Muscle of leg (tissue), 11 donors: ENCODE results near the gene SP2. TPM values are rescaled to one million over a fixed set of nuclear protein-coding genes. Genes with fewer than 3 reads are reported as not detected.

ENCODE experiments used
- DNase-seq: peaks from one replicate; pipeline ENCODE4 v3.0.0; 2013
- H3K27ac ChIP-seq: one replicate; pipeline ENCODE4 v1.5.1; 2013; ENCODE audit warnings: mild to moderate bottlenecking, low read length, control low read depth
- H3K27me3 ChIP-seq: one replicate; pipeline ENCODE4 v1.6.1; 2013; ENCODE audit warnings: low read length; ENCODE audit not compliant: control insufficient read depth, insufficient read depth
- H3K36me3 ChIP-seq: one replicate; pipeline ENCODE4 v1.6.1; 2013; ENCODE audit warnings: low read length; ENCODE audit not compliant: control insufficient read depth, insufficient read depth
- H3K4me1 ChIP-seq: one replicate; pipeline ENCODE4 v1.6.1; 2013; ENCODE audit warnings: low read length; ENCODE audit not compliant: control insufficient read depth, insufficient read depth
- H3K4me3 ChIP-seq: one replicate; pipeline ENCODE4 v1.5.1; 2013; ENCODE audit warnings: low read length, control low read depth
- H3K9me3 ChIP-seq: replicated peaks from 2 replicates; pipeline ENCODE4 v1.6.1; 2013; ENCODE audit warnings: low read depth, low read length; ENCODE audit not compliant: control insufficient read depth
- WGBS: methylation state at CpG from one replicate; pipeline ENCODE4 v1.1.5; 2013; ENCODE audit warnings: missing lambda C conversion rate; ENCODE audit not compliant: insufficient coverage; 5-methylcytosine and 5-hydroxymethylcytosine counted together
- polyA plus RNA-seq, 8 donors: library from polyadenylated mRNA; unstranded; fragments of 120-200 nt; gene quantifications; one replicate each; pipeline versions ENCODE4 v1.2.1 to v1.2.3, GENCODE V29; 2013; ENCODE audit warnings: inconsistent platforms in 1 of 8, low replicate concordance in 1 of 8; ENCODE audit not compliant: insufficient read length in 8 of 8, insufficient read depth in 1 of 8
- total RNA-seq: library from RNA; stranded (reverse); fragments of 120-200 nt; gene quantifications from one replicate; pipeline ENCODE4 v1.2.4, GENCODE V29; 2013

Gene SP2
- total and polyA plus RNA-seq, 9 donors, result 2.0 to 19.5 (median 16.0) TPM

- peaks cover 2% of the 10 kb centered on the region for H3K36me3 ChIP-seq
- no peaks in the 10 kb centered on the region for H3K9me3 ChIP-seq
- WGBS, result 89% methylated on average over 1 of the region's 4 CpGs
- no peak for DNase-seq
- H3K27ac ChIP-seq, result no peak overlapping the region
- no peak overlapping the region for H3K4me3 ChIP-seq
- H3K27me3 ChIP-seq, result no peaks in the 10 kb centered on the region
- peaks cover 5% of the 10 kb centered on the region for H3K4me1 ChIP-seq
These were observed 4.4 kb upstream of the SP2 start for GRCh38 chr17:47891545-47892088.

GRCh38 chr17:47894498-47895346 is 1.3 kb upstream of the SP2 start:
- H3K4me3 ChIP-seq, result peak overlapping the region; percentile 92
- H3K36me3 ChIP-seq, result peaks cover 10% of the 10 kb centered on the region
- no peaks in the 10 kb centered on the region for H3K9me3 ChIP-seq
- no peaks in the 10 kb centered on the region for H3K27me3 ChIP-seq
- H3K27ac ChIP-seq, result peak overlapping the region; percentile 95
- 10% methylated on average over 5 of the region's 11 CpGs for WGBS
- peak; percentile 64 for DNase-seq
- peaks cover 20% of the 10 kb centered on the region for H3K4me1 ChIP-seq

GRCh38 chr17:47895347-47895855 is 635 bp upstream of the SP2 start:
- 0% methylated on average over 12 of the region's 25 CpGs for WGBS
- H3K9me3 ChIP-seq, result no peaks in the 10 kb centered on the region
- H3K4me3 ChIP-seq, result peak overlapping the region; percentile 92
- H3K4me1 ChIP-seq, result peaks cover 27% of the 10 kb centered on the region
- peak overlapping the region; percentile 95 for H3K27ac ChIP-seq
- no peak for DNase-seq
- no peaks in the 10 kb centered on the region for H3K27me3 ChIP-seq
- H3K36me3 ChIP-seq, result peaks cover 13% of the 10 kb centered on the region

- H3K27me3 ChIP-seq, result no peaks in the 10 kb centered on the region
- no peaks in the 10 kb centered on the region for H3K9me3 ChIP-seq
- 3% methylated on average over 20 of the region's 22 CpGs for WGBS
- H3K4me3 ChIP-seq, result peak overlapping the region; percentile 79
- peaks cover 32% of the 10 kb centered on the region for H3K4me1 ChIP-seq
- peak overlapping the region; percentile 94 for H3K27ac ChIP-seq
- H3K36me3 ChIP-seq, result peaks cover 13% of the 10 kb centered on the region
- DNase-seq, result peak; percentile 41
These were observed 845 bp downstream of the SP2 start for GRCh38 chr17:47896672-47897490.

GRCh38 chr17:47897561-47897960 is 1.5 kb downstream of the SP2 start:
- Histone ChIP-seq H3K36me3 (peaks cover 13% of the 10 kb centered on the region), H3K4me1 (peaks cover 38% of the 10 kb centered on the region), H3K27me3 (no peaks in the 10 kb centered on the region), H3K27ac (peak overlapping the region; percentile 94), H3K9me3 (no peaks in the 10 kb centered on the region), H3K4me3 (peak overlapping the region; percentile 1)
- 38% methylated on average over 1 of the region's 5 CpGs for WGBS
- no peak for DNase-seq

GRCh38 chr17:47898241-47898640 is 2.2 kb downstream of the SP2 start:
- Histone ChIP-seq H3K27ac (peak overlapping the region; percentile 94), H3K36me3 (peaks cover 13% of the 10 kb centered on the region), H3K27me3 (no peaks in the 10 kb centered on the region), H3K9me3 (no peaks in the 10 kb centered on the region), H3K4me3 (no peak overlapping the region), H3K4me1 (peaks cover 42% of the 10 kb centered on the region)
- no peak for DNase-seq

- Histone ChIP-seq H3K36me3 (peaks cover 11% of the 10 kb centered on the region), H3K9me3 (no peaks in the 10 kb centered on the region), H3K27me3 (no peaks in the 10 kb centered on the region), H3K27ac (peak overlapping the region; percentile 72), H3K4me3 (no peak overlapping the region), H3K4me1 (peaks cover 48% of the 10 kb centered on the region)
- 74% methylated on average over 5 of the region's 5 CpGs for WGBS
- DNase-seq, result no peak
These were observed 3.6 kb downstream of the SP2 start for GRCh38 chr17:47899643-47900042.

GRCh38 chr17:47901423-47901822 is 5.4 kb downstream of the SP2 start:
- peaks cover 13% of the 10 kb centered on the region for H3K36me3 ChIP-seq
- H3K27ac ChIP-seq, result no peak overlapping the region
- H3K4me1 ChIP-seq, result peaks cover 64% of the 10 kb centered on the region
- 70% methylated on average over 4 of the region's 7 CpGs for WGBS
- no peak overlapping the region for H3K4me3 ChIP-seq
- no peak for DNase-seq
- H3K27me3 ChIP-seq, result no peaks in the 10 kb centered on the region
- H3K9me3 ChIP-seq, result no peaks in the 10 kb centered on the region

GRCh38 chr17:47902039-47902744 is 6.2 kb downstream of the SP2 start:
- H3K4me1 ChIP-seq, result peaks cover 71% of the 10 kb centered on the region
- H3K27ac ChIP-seq, result no peak overlapping the region
- 40% methylated on average over 3 of the region's 4 CpGs for WGBS

More at GRCh38 chr17:47902039-47902744, 6.2 kb downstream of the SP2 start:
- DNase-seq, result no peak
- Histone ChIP-seq H3K9me3 (no peaks in the 10 kb centered on the region), H3K4me3 (no peak overlapping the region), H3K36me3 (peaks cover 13% of the 10 kb centered on the region), H3K27me3 (no peaks in the 10 kb centered on the region)
